SKM-1 (cell line): ENCODE data around the gene MCMBP.
"Not testable (repeated sequence)": the region's sequence is repeated elsewhere in the genome, so short reads cannot be mapped to it uniquely, and the experiment has no call there.

Experiments
- DNase-seq: peaks from one replicate; lab custom pipeline; 2025; ENCODE audit not compliant: unreplicated experiment; lab: John Stamatoyannopoulos, UW

MCMBP gene

DNA sequence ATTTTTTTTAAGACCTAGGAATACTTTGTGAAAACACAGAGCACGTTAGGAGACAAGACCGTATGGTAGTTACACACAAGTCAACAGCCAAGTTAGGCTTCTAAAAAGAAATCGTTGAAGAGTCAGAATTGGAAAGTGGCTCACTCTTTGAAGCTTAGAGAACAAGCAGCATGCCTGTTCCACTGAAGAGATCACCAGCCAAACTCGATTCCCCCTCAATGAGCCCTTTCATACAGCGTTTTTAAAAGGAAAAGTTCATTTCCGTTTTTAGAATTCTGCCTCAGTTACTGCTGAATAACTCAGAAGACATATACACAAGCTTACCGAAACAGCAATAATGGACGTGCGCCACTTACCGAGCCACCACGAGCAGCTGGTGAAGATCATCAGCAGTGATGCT is 41.0 kb downstream of the MCMBP start:
- DNase-seq = no peak

DNA sequence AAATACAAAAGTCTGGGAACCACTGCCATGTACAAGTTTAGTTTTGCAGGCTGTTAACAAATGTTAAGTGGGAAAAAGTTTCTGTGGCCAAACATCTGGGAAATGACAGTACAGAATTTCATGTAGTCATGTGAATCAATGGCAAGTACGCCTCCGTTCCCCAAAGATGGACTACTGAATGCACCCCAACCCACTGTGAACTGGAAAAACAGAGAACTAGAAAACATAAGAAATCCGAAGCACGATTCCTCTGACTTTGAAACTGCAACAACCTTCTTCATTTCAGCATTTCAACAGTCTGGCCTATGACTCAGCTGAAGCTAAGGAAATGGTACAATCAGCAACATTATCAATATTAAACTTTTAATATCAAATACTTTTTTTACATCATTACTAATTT is 41.8 kb downstream of the MCMBP start:
- DNase-seq = no peak

DNA sequence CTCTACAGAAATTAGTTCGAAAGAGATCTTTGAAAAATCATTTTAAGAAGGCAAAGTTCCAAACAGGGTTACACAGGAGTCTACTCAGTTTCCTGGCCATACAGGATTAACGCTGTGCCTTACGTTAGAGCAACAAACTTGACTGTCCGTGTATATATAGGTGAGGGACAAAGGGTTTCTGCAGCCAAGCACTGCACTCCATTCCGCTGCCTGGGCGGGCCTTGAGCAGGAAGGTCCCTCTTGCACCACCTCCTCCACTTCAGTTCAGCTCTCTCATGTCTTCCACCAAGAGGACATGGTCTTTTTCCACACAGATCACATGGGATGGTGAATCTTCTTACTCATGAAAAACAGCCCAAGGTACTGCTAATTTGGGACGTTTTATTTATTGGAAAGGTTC is 43.2 kb downstream of the MCMBP start:
- DNase-seq = no peak

DNA sequence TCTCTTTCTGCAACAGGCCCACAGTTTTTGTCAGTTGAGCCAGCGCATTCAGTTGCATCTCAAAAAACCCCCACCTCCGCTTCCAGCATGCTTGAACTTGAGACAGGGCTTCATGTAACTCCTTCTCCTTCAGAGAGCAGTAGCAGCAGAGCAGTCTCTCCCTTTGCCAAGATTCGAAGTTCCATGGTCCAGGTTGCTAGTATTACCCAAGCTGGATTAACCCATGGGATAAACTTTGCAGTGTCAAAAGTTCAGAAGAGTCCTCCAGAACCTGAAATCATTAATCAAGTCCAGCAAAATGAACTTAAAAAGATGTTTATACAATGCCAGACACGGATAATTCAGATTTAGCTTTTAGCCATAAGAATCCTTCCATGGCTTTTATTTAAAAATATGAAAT is 45.2 kb downstream of the MCMBP start:
- DNase-seq = no peak

DNA sequence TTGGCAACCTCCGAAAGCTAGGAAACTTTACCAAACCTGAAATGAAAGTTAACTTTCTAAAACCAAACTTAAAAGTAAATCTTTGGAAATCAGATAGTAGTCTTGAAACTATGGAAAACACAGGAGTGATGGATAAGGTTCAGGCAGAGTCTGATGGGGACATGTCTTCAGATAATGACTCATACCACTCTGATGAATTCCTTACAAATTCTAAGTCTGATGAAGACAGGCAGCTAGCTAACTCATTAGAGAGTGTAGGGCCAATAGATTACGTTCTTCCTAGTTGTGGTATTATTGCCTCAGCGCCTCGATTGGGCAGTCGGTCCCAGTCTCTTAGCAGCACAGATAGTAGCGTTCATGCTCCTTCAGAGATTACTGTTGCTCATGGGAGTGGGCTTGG is 45.9 kb downstream of the MCMBP start:
- DNase-seq = no peak

DNA sequence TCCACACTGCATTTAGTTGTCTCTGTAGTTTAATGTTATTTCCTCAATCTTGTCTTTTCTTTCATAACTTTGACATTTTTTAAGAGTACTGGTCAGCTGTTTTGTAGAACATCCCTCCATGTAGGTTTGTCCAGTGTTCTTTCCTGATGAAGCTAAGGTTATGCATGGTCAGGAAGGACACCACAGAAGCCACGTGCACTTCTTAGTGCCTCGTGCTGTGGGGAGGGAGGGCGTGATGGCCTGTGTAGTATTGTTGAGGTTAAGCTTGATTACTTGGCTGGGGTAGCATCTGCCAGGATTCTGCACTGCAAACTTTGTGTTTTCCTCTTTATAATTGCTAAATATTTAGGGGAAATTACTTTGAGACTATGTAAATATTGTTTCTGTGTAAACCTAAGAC is 48.3 kb downstream of the MCMBP start:
- no peak for DNase-seq

DNA sequence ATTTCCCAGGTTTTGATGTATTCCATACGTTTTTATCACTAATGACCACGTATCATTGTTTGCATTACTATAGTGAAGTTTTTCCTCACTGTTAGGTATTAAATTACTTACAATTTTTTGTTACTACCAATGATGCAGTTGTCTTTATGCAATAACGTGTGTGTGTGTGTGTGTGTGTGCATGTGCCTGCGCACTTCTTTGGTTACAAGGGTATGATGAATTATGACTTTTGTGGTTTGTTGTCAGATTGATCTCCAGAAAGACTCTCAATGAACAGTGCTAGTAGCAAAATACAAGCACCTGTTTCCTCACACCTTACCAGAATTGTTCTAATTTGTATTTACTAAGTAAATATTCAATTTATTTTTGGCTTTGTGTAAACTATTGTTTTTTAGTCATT is 51.5 kb downstream of the MCMBP start:
- no peak for DNase-seq

DNA sequence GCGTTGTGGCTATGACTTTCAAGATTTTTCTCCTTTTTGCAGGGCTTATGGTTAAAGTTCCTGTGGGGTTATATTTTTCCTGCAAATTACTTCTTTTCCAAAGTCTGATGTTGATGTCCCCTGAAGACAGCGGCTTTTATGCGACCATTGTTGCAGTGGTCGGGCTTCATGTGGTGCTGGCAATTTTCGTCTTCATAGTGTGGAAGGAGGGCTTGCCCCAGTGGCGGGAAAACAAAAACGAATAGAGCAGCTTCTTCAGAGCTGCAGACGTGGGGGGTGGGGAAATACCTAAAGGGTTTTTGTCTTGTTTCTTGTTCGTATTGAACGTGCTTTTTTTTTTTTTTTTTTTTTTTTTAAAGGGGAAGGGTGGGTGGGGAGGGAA is 53.8 kb downstream of the MCMBP start:
- no peak for DNase-seq

DNA sequence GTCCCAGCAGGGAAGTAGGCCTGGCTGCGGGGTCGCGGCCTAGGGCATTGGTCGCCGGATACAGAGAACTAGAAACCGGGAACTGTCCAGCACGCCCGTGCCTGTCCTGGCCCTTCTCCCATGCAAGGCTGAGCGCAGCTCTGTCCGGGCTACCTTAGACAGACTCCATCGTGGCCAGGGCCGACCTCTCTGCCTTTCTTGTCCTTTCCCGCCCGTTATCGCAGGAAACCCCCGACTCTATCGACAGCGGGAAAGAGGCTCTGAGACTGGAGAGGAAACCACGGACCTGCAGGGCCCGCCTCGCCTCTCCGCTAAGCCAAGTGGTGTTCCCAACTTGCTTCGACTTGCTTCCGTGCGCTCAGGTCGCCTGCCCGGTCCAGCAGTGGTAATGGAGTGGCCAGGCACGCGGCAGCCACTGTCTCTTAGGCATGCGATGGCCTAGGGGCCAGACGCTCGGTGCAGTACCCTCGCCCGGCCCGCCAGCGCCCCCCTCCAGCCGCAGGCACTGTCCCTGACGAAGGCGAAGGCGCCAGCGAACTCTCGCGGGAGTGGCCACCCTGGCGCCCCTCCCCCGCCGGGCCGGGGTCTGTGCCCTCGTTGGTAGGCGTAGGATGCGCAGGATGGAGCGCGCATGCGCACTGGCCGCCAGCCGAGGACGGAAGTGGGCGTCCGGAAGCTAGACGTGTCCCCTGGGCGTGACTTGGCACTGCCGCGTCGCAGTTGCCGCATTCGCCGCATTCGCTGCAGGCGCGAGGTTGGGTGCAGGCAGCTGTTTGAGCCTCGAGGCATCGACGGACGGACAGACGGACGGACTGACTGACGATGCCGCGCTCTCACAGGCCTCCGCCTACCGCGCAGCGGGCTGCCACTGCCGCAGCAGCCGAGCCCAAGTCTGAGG is 54.4 kb downstream of the MCMBP start:
- DNase-seq = no peak

DNA sequence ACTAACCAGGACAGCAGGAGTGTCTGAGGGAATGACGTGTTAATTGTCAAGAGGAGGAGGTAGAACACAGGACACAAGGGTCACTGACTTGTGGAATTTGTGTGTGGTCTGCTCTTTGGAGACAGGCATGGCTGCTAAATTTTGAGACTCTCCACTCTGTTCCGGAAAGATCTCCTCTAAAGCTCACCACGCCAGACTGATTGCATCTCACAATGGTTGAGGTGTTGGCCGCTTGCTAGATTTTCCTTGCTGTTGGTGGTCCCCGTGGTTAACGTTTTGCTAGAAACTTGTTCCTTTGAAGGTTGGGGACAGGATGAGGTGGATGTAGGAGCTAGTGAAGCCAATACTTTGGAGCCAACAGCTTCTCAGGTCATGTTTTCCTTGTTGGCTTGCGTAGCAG is 57.0 kb downstream of the MCMBP start:
- DNase-seq = no peak

DNA sequence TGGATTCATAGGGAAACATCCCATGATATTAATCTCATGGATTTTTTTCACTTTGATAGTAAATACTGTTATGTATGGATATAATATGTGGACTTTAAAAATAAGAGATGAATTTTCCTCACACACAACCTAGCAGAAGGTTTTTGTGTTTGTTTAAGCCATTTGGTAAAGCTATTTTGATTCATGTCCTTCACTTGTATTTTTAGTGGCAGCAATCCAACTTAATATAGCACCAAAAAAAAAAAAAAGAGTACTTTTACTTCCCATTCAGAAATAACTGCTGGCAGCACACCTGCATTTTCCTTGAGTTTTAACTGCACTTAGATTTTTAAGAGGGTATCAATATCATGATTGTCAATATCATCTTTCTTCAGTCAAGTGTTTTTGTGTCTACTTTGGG is 60.0 kb downstream of the MCMBP start:
- no peak for DNase-seq

DNA sequence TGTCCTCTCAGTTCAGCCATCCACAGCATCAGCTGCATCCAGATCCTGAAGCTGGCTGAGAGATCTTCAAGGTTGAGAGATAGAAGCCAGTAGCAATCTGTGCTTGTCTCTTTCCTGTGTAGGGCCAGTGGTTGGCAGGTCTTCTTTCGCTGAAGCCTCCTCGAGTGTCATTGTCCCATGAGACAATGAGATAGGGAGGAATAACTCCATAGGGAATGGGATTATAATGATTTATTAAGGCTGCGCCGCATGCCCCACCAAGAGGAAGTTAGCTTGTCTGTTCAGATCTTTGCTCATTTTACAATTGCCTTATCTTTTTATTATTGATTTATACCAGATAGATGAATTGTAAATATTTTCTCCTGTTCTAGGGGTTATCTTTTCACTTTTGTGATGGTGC is 61.5 kb downstream of the MCMBP start:
- no peak for DNase-seq

DNA sequence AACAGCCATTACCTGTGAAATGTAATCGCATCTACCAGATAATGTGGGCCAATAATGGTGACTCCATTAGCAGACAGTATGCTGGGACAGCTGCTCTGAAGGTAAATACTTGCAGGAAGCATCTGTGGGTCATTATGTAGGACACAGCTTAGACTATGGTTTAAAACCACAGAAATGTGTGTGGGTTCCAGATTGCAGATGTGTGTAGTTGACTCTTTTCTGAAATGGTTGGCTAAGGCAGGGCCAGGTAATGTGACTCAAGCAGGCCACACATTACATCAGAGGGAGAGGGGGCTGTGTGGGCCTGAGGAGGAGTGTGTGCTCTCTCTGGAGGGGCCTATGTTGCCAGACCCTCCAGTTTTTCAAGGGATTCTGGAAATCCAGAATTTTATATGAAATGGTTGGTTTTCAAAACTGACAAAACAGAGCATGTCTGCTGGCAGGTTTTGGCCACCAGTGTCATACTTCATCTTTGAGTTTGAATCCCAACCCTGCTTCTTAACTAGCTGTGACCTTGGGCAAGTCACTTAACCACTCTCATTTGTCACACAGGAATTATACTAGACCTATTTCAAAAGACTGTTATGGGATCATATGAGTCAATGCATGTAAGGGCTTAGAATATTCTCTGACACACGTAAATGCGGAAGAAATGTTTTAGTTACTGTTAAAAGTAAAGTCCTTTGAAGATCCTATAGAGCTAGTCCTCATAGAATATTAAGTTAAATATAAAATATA is 64.5 kb downstream of the MCMBP start:
- DNase-seq = no peak

DNA sequence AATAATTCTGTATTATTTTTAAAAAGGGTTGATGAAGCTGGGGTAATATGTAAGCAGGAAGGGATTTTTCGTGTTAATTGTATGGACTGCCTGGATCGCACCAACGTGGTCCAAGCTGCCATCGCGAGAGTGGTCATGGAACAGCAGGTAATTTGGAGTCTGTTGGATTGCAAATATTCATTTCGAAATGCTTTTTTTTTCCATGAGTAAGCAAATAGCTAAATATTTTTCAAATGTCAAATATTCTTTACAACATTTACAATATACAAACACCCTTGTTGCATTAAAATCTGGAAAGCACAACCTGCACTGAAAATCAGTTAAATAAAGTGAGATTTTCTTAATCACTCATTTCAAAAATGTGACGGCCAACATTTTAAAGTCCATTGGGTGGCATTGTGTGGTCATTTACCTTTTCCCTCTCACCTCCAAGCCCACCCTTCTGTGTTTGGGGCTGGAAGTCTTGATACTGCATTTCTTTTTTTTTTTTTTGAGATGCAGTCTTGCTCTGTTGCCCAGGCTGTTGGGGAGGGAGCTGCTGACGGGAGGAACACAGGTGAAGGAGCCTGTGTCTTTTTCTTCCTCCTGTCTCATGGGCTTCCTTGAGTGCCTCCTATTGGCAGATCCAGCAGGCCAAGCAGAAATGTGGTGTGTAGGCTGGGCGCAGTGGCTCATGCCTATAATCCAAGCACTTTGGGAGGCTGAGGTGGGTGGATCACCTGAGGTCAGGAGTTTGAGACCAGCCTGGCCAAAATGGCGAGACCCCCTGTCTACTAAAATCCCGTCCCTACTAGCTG is 66.1 kb downstream of the MCMBP start:
- no peak for DNase-seq

DNA sequence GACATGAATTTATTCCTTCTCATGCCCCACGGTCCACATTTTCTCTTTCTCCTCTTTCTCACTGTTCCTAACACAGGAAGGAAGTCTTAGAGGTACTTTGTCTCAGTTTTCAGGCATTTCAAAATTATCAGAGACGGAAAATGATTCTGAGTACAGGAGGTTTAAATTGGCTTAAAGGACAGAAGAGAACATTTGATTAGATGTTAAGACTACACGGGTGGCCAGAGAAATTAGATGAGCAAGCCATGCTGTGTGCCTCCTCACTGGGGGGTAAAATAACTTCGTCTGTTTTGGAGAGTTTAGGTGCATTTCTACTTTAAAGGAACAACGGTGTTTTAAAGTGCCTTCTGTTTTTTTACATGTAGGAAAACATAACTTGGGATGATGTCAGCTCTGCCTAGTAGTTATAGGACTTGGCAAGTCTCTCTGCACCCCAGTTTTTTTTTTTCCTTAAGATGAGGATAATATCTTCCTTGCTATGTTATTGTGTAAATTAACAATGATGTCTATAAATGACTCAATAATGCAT is 66.9 kb downstream of the MCMBP start:
- no peak for DNase-seq

DNA sequence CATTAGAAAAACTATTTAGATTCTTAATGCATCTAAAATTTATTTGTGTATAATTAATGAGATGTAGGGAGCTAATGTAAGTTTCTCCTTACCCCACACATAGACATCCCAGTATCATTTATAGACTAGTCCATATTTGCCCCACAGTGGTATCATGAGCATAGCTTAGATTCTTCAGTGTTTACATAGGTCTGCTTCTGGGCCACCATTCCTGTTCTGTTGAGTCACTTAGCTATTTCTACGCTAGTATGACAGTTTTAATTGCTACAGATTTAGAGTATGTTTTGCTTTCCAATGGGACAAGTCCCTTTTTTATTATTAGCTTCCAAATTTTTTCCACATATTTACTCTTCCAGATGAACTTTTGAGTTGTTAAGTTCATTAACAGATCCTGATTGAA is 69.4 kb downstream of the MCMBP start:
- no peak for DNase-seq

DNA sequence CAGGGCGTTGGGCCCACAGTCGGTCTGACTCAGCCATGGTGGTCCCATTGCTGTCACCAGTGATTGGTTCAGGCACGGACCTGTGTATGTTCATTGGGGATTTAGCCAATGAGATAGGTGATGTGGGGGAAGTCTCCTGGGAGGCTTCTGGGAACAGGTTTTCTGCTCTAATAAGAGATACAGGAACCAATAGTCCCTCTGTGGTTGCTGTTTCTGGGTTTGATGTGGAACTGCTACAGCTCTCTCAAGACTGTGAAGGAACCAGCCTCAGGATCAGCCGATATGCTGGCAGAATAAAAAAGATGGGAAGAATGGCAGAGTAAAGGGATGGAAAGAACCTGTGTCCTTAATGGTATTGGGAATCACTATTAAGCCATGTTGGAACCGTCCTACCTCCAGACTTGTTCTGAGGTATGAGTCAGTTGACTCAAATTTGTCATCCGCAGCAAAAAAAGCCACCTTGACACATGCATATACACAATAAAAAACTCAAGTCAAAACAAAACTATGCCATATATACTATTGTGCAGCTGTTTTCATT is 70.6 kb downstream of the MCMBP start:
- DNase-seq = no peak

DNA sequence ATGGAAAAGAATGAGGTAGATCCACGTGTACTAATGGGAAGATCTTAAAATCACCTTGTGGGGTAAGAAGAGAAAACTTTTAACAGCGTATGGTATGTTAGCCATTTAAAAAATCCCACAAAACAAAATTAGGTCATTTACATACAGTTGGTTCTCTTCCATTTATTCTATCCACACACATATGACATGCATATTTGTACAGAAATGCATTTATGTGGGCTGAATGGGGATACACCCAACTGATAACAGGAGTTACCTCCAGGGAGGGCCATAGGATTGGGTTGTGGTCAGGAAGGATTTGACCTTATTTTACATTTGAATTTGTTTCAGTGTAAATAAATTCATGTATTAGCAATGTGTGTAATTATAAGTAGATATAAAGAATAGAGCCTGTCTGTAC is 71.5 kb downstream of the MCMBP start:
- no peak for DNase-seq

DNA sequence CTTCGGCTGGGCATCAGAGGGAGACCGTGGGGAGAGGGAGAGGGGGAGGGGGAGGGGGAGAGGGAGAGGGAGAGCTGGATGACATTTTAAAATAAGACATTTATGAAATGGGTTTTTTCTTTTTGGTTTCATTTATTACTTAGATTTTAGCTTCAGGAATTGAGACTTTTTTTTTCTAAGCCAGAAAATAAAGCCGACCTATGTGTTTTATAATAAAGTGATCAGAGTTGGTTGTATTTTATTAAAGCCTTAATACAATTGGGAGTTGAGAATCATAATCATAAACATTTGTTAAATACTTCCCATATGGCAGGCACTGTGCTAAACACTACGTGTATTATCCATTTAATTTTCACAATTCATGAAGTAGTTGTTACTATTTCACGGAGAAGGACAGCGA is 76.6 kb downstream of the MCMBP start:
- DNase-seq = no peak

DNA sequence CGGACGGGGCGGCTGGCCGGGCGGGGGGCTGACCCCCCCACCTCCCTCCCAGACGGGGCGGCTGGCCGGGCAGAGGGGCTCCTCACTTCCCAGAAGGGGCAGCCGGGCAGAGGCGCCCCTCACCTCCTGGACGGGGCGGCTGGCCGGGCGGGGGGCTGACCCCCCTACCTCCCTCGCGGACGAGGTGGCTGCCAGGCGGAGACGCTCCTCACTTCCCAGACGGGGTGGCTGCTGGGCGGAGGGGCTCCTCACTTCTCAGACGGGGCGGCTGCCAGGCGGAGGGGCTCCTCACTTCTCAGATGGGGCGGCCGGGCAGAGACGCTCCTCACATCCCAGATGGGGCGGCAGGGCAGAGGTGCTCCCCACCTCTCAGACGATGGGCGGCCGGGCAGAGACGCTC is 77.5 kb downstream of the MCMBP start:
- not testable (repeated sequence) for DNase-seq

DNA sequence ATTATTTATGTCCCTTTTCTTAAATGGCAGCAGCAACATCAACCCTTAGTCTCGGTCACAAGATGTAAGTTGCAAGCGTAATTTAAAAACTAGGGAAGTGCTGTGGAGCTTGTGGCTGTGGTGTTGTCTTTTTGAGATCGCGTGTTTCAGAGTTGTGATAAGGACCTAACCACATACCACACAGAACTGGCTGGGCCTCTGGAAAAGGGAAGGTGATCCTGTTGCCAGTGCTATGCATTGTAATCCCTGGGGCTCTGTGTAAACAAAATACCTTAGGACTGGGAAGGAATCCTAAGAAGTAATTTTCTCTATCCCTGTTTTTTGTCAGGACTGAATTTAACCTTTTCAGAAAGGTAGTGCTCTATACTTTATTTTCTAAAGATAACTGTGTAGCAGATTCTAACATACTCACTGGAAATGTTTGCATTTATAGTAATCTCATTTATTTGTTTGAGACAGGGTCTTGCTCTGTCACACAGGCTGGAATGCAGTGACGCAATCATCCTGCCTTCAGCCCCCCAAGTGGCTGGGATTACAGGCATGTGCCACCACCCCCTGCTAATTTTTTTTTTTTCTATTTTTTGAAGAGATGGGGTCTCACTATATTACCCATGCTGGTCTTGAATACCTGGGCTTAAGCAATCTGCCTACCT is 86.4 kb downstream of the MCMBP start:
- peak; percentile 90 for DNase-seq
